NCI-H2081 (cell line): ENCODE results near the gene CDX4.
"Not testable (repeated sequence)": the region's sequence is repeated elsewhere in the genome, so short reads cannot be mapped to it uniquely, and the experiment has no call there.

ENCODE experiments used
- DNase-seq, 2 experiments: peaks; one replicate each; lab custom pipeline; 2025; lab: John Stamatoyannopoulos, UW

The CDX4 gene, protein sequence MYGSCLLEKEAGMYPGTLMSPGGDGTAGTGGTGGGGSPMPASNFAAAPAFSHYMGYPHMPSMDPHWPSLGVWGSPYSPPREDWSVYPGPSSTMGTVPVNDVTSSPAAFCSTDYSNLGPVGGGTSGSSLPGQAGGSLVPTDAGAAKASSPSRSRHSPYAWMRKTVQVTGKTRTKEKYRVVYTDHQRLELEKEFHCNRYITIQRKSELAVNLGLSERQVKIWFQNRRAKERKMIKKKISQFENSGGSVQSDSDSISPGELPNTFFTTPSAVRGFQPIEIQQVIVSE

DNA sequence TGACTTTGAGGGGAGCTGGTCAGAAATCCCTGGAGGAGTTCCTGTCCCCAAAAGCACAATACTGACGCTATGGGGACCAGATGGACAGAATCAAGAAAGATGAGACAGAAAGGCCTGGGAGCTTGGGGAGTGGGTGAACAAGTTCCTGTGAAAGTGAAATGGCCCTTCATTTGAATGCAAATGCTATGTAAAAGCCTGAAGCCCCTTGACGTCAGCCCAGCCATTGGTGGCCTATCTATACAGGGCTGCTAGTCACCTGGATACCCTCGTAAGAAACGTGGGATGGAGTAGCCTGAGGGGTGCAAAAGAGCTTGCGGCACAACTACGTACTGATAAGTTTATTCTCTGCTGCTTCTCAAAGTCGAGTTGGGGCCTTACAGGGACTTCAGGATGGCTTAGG, at the start of gene CDX4:
CDX4 (plus strand) TSS at position 223 of the 400 bp plus-strand sequence. CDS start 201 bp downstream, outside the sequence.
- DNase-seq: no peak

DNA sequence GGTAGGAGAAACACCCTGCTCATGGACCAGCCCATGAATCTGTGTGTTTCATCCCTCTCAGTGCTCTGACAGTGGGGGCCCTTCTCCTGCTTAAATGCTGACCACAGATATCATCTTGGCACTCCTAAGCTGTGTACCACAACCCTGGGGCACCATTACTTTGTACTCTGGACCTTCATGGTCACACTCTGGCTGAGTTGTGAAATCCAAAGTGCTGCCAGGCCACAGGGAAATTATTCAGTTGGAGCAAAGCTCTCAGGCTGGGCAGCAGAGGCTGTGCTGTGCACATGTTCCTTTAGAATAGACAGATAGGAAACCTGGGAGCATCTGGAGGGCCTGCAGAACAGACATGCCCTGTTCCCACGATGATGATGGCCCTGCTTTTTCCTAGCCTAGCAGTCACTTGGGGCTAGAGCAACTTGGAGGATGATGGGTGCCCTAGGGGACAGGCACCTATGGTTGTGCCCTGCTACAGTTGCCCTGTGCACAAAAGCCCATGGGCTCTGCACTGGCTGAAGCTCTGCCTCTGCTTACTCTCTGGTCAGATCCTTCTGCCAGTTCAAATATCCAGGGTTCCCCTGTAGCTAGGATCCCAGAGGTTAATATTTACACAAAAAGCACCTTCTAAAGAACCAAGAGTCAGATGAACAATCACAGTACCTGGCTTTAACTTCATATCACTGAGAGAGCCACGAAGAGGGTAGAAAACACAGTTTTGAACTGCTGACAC, 48.5 kb upstream of the CDX4 start:
- DNase-seq: no peak

DNA sequence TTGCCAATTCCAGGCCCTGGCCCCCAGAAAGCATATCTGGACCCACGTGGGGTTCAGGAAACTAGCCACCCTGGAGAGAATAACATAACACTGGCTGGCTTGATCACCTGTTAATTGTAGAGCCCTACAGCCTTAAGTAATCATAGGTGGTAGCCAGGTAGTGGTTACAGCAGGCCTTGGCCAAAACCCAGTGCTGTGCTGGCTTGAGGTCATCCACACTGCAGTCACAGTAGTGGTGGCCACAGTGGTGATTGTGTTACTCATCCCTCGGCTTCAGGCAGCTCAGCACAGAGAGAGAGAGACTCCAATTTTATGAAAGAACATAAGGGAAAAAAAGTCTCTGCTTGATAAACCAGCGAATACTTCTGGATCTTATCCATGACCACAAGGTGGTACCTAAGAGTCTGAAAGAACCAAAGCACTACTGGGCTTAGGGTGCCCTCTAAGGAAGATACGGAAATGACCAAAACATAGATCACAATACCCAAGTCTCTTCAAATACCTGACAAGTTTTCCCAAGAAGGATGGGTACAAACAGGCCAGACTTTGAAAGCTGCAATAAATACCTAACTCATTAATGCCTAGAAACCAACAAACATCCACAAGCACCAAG, 46.6 kb upstream of the CDX4 start:
- DNase-seq: no peak

DNA sequence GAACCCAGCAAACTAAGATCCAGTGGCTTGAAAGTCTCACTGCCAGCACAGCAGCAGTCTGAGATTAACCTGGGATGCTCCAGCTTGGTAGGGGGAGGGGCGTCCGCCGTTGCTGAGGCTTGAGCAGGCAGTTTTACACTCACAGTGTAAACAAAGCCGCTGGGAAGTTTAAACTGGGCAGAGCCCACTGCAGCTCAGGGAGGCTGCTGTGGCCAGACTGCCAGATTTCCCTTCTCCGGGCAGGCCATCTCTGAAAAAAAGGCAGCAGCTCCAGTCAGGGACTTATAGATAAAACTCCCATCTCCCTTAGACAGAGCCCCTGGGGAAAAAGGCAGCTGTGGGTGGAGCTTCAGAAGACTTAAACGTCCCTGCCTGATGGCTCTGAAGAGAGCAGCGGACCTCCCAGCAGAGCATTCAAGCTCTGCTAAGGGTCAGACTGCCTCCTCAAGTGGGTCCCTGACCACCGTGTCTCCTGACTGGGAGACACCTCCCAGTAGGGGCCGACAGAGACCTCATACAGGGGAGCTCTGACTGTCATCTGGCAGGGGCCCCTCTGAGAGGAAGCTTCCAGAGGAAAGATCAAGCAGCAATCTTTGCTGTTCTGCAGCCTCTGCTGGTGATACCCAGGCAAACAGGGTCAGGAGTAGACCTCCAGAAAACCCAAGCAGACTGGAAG, 45.1 kb upstream of the CDX4 start:
- DNase-seq: no peak

DNA sequence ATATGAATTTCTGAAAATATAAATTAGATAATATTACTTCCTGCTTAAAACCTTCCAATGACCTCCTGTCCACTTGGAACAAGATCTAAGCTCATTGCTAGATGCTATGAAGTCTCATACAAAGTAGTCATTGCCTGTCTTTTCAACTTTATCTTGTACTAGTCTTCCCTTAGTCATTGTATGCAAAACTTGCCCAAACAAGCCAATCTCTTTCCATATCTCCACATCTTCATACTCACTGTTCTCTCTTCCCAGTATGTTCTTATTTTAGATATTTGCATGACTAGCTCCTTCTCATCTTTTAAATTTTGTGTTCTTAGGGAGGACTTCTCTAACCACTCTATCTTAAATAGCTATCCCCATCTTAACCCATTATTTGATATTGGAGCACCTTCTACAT, 33.9 kb upstream of the CDX4 start:
- no peak for DNase-seq

DNA sequence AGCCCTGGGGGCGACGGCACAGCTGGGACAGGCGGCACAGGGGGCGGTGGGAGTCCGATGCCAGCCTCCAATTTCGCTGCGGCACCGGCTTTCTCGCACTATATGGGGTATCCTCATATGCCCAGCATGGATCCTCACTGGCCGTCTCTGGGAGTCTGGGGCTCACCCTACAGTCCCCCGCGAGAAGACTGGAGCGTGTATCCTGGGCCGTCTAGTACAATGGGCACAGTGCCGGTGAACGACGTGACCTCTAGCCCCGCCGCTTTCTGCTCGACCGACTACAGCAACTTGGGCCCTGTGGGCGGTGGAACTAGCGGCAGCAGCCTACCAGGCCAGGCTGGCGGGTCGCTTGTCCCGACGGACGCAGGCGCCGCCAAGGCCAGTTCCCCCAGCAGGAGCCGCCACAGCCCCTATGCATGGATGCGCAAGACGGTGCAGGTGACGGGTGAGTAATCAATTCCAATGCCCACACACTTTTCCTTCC, 500 bp downstream of the CDX4 start:
- no peak for DNase-seq

DNA sequence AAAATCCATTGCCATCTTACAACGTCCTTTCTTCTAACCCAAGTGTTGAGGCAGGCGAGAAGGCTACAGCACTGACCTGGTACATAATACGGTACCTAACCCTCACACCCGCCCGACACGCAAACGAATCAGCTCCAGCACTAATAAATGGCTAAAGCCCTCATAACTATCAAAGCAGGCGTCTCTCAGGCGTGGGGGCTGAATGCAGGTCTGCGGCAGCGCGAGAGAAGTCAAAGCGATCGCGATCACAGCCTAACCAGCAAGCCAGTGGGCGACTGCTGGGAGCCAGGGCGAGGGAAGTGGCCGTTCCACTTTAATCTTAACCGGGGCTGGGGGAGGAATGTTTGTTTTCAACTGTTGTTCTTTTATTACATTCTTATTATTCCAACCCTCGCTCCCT, 1.5 kb downstream of the CDX4 start:
- no peak for DNase-seq

DNA sequence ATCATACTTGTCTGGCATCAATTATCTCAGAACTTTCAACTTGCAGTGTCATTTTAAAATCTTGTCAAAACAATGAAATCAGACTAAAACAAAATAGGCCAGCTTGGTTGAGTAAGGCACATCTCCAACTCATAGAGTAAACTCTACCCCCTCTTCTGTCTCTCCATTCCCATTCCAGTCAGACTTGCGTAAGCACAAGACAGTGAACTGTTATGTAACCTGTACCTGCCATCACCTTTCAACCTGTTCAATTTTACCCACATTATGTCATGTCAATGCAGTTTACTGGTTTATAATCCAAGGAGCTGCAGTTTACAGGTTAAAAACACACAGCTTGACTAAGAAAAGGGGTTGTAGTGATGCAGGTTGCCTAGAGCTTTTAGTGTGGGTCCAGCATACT, 8.3 kb downstream of the CDX4 start:
- no peak for DNase-seq

DNA sequence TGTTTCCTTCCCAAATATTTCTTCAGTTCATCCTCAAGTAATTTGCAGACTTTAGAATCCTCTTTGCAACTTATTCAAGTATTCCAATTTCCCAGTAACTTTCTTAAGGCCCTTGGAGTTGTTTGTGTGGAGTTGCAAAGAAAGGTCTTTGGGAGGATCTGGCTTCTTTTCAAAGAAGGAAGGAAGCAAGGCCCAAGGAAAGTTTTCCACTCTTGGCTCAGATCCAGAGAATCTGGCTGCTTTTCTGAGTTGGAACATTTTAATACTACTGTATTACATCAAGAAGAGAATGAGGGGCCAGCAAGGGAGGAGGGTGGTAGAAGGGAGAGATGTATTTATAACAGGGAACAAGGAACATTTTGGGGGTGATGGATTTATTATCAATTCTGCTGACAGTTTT, 10.5 kb downstream of the CDX4 start:
- DNase-seq: no peak

DNA sequence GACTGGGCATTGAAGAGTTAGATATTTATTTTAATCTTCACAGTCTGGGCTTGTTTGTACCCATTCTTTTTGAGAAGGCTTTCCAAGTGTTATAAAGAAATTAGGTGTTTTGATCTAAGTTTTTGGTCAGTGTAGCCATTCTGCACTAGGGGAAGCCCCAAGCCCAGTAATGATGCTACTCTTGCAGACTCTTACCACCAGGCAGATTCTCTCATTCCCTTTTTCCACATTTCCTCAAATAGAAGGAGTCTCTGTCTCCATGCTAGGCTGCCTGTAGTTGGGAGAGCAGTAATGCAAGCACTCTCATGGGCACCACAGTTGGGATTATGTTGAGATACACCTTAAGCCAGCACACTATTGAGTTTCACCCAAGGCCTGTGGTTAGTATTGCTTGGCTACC, 21.5 kb downstream of the CDX4 start:
- no peak for DNase-seq

DNA sequence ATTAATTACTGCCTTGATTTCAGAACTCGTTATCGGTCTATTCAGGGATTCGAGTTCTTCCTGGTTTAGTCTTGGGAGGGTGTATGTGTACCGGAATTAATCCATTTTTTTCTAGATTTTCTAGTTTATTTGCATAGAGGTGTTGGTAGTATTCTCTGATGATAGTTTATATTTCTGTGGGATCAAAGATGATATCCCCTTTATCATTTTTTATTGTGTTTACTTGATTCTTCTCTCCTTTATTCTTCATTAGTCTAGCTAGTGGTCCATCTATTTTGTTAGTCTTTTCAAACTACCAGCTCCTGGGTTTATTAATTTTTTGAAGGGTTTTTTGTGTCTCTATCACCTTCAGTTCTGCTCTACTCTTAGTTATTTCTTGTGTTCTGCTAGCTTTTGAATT, 32.1 kb downstream of the CDX4 start:
- no peak for DNase-seq

DNA sequence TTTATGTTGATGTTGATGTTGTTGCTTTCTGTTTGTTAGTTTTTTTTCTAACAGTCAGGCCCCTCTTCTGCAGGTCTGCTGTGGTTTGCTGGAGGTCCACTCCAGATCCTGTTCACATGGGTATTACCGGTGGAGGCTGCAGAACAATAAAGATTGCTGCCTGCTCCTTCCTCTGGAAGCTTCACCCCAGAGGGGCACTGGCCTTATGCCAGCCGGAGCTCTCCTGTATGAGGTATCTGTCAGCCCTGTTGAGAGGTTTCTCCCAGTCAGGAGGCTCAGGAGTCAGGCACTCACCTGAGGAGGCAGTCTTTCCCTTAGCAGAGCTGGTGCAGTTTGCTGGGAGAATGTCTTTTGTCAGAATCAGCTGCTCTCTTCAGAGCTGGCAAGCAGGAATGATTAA, 34.7 kb downstream of the CDX4 start:
- DNase-seq: no peak

DNA sequence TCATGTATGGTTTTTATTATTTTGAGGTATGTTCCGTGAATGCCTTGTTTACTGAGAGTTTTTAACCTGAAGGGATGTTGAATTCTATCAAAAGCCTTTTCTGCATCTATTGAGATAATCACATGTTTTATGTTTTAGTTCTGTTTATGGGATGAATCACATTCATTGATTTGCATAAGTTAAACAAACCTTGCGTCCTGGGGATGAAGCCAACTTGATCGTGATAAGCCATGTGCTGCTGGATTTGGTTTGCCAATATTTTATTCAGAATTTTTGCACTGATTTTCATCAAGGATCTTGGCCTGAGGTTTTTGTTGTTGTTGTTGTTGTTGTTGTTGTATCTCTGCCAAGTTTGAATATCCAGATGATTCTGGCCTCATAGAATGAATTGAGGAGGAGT, 43.8 kb downstream of the CDX4 start:
- DNase-seq: no peak

DNA sequence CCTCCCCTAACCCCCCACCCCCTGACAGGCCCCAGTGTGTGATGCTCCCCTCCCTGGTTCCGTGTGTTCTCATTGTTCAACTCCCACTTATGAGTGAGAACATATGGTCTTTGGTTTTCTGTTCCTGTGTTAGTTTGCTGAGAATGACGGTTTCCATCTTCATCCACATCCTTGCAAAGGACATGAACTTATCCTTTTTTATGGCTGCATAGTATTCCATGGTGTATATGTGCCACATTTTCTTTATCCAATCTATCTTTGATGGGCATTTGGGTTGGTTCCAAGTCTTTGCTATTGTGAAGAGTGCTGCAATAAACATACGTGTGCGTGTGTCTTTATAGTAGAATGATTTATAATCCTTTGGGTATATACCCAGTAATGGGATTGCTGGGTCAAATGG, 45.3 kb downstream of the CDX4 start:
- DNase-seq: not testable (repeated sequence)
